GM18907 (cell line): ENCODE measurements around the gene ARMC2.
A peak's percentile ranks its signal among the peaks of the same experiment; 100 is the strongest.
"Not testable (repeated sequence)": the region's sequence is repeated elsewhere in the genome, so short reads cannot be mapped to it uniquely, and the experiment has no call there.

Source experiments
- ATAC-seq: cut with Tn5 transposase; IDR thresholded peaks from one replicate; pipeline ENCODE4 v1.9.1; 2021; ENCODE audit warnings: mild to moderate bottlenecking, moderate library complexity; ENCODE audit not compliant: unreplicated experiment

The ARMC2 gene

GRCh38 chr6:108832738-108833137 lies 15.5 kb upstream of the ARMC2 start:
- no peak for ATAC-seq

GRCh38 chr6:108835218-108835850 lies 12.9 kb upstream of the ARMC2 start:
- peak; percentile 84 for ATAC-seq

GRCh38 chr6:108836061-108836460 lies 12.2 kb upstream of the ARMC2 start:
- ATAC-seq: no peak

GRCh38 chr6:108837236-108837971 lies 10.8 kb upstream of the ARMC2 start:
- no peak for ATAC-seq

GRCh38 chr6:108838101-108838717 lies 10.0 kb upstream of the ARMC2 start:
- ATAC-seq: no peak

GRCh38 chr6:108839083-108839642 lies 9.1 kb upstream of the ARMC2 start:
- ATAC-seq: no peak

GRCh38 chr6:108840919-108841318 lies 7.3 kb upstream of the ARMC2 start:
- ATAC-seq: no peak

GRCh38 chr6:108841377-108841855 lies 6.8 kb upstream of the ARMC2 start:
- no peak for ATAC-seq

GRCh38 chr6:108844135-108844534 lies 4.1 kb upstream of the ARMC2 start:
- no peak for ATAC-seq

GRCh38 chr6:108845145-108845544 lies 3.1 kb upstream of the ARMC2 start:
- ATAC-seq: no peak

- no peak for ATAC-seq
Measured at GRCh38 chr6:108846101-108846500, 2.1 kb upstream of the ARMC2 start.

GRCh38 chr6:108846628-108847027 lies 1.6 kb upstream of the ARMC2 start:
- no peak for ATAC-seq

- no peak for ATAC-seq
Measured at GRCh38 chr6:108847738-108848115, 495 bp upstream of the ARMC2 start.

- ATAC-seq: no peak
Measured at GRCh38 chr6:108850669-108851465, 2.6 kb downstream of the ARMC2 start.

- ATAC-seq: no peak
Measured at GRCh38 chr6:108851756-108852155, 3.5 kb downstream of the ARMC2 start.

- no peak for ATAC-seq
Measured at GRCh38 chr6:108853077-108853476, 4.9 kb downstream of the ARMC2 start.

GRCh38 chr6:108862479-108863191 lies 14.4 kb downstream of the ARMC2 start:
- no peak for ATAC-seq

GRCh38 chr6:108865751-108866286 lies 17.6 kb downstream of the ARMC2 start:
- not testable (repeated sequence) for ATAC-seq

GRCh38 chr6:108866798-108867197 lies 18.6 kb downstream of the ARMC2 start:
- ATAC-seq: no peak

- no peak for ATAC-seq
Measured at GRCh38 chr6:108868647-108869046, 20.4 kb downstream of the ARMC2 start.
